ENCODE data around the gene GALNT16.

DNA sequence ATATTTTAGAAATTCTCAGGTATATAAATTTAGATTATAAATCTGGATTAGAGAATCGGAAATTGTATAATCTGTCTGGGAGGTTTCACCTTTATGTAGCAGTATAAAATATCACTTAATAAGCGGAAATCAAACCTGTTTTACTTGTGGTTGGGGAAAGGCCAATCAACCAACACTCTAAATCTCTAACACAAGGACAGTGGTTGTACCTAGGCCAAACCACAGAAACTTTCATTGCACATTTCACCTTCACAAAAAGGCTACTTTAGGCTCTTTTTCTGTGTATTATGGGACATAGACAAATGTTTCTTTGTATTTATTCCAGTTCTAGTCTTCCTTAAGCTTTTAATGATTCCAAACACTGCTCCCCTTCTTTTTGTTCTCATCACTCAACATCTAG lies 118.3 kb downstream of the GALNT16 start:
- no peak for TF ChIP-seq EGR1 (IDR thresholded peaks at IDR 0.05)
- no peak for TF ChIP-seq REST (IDR thresholded peaks at IDR 0.05; ENCODE audit: low read depth)
- TF ChIP-seq NFIC (IDR thresholded peaks at IDR 0.05): no peak
- no peak for TF ChIP-seq FOXM1 (IDR thresholded peaks at IDR 0.05; ENCODE audit: borderline replicate concordance, low read depth)
- TF ChIP-seq YY1 (IDR thresholded peaks at IDR 0.05; ENCODE audit: low read depth): no peak
- TF ChIP-seq CREB1 (IDR thresholded peaks at IDR 0.05; ENCODE audit: low read depth): no peak
- TF ChIP-seq TEAD4 (IDR thresholded peaks at IDR 0.05): no peak
- TF ChIP-seq RAD21 (IDR thresholded peaks at IDR 0.05; ENCODE audit: low read depth): no peak
- TF ChIP-seq EP300 (IDR thresholded peaks at IDR 0.05; ENCODE audit: borderline replicate concordance): no peak
- no peak for TF ChIP-seq TAF1 (IDR thresholded peaks at IDR 0.05; ENCODE audit: low read depth)
- no peak for TF ChIP-seq MAX (IDR thresholded peaks at IDR 0.05)
- TF ChIP-seq CEBPB (IDR thresholded peaks at IDR 0.05): no peak
- no peak for TF ChIP-seq TCF12 (IDR thresholded peaks at IDR 0.05; ENCODE audit: low read depth)

All from Ishikawa (cell line).